K562 (cell line): ENCODE data around the gene AGMO.

Experiments
- BHLHE40 ChIP-seq: IDR thresholded peaks from 2 replicates; pipeline ENCODE4 v1.6.1; 2011; ENCODE audit warnings: low read length, improper control_type of control experiment
- CTCF ChIP-seq, 3 experiments: IDR thresholded peaks in 2 of 3; conservative IDR thresholded peaks in 1 of 3; 2 replicates each; pipeline ENCODE4 v1.5.1; 2011 to 2012; ENCODE audit warnings: low read length in 3 of 3, mild to moderate bottlenecking in 3 of 3, control low read depth in 2 of 3, improper control_type of control experiment in 1 of 3, inconsistent platforms in 1 of 3, low read depth in 1 of 3, mixed read lengths in 1 of 3, moderate library complexity in 1 of 3; ENCODE audit not compliant: insufficient read depth in 2 of 3
- EZH2 ChIP-seq: IDR thresholded peaks from 2 replicates; pipeline ENCODE4 v1.6.1; 2012; ENCODE audit warnings: low read depth, mild to moderate bottlenecking, inconsistent platforms, low read length, borderline replicate concordance
- JUNB ChIP-seq: fragments of 450-650 bp; formaldehyde crosslinking; conservative IDR thresholded peaks from 2 replicates; pipeline ENCODE4 v1.4.0; 2020; ENCODE audit warnings: mild to moderate bottlenecking
- PKNOX1 ChIP-seq: fragments of 450-650 bp; IDR thresholded peaks from 2 replicates; pipeline ENCODE4 v1.6.1; 2016
- POU5F1 ChIP-seq: fragments of 150-350 bp; IDR thresholded peaks from 2 replicates; pipeline ENCODE4 v1.6.1; 2014; ENCODE audit warnings: borderline replicate concordance, low read length, low read depth, mild to moderate bottlenecking; ENCODE audit not compliant: partially characterized antibody
- PREB ChIP-seq: sonication (generic); formaldehyde crosslinking; IDR thresholded peaks from 2 replicates; pipeline ENCODE4 v1.8.1; 2023; ENCODE audit warnings: mild to moderate bottlenecking, missing genetic modification reagents
- YBX1 ChIP-seq: fragments of 450-650 bp; IDR thresholded peaks from 2 replicates; pipeline ENCODE4 v1.7.1; 2016; ENCODE audit warnings: mild to moderate bottlenecking
- YY1 ChIP-seq, 3 experiments: IDR thresholded peaks; 2 replicates each; pipeline ENCODE4 v1.6.1; 2011; ENCODE audit warnings: low read length in 2 of 3, mild to moderate bottlenecking in 2 of 3, moderate library complexity in 2 of 3, borderline replicate concordance in 1 of 3, control low read depth in 1 of 3, low read depth in 1 of 3; ENCODE audit not compliant: insufficient read depth in 3 of 3, insufficient replicate concordance in 2 of 3, control insufficient read depth in 1 of 3, insufficient read length in 1 of 3; ENCODE audit errors: extremely low read depth in 1 of 3

- no peak for TF ChIP-seq POU5F1
- no peak for TF ChIP-seq YBX1
- no peak for TF ChIP-seq YY1 (IDR thresholded peaks at IDR 0.05; ENCODE audit: borderline replicate concordance in 1 of 3, control insufficient read depth in 1 of 3, extremely low read depth in 1 of 3, insufficient read depth in 3 of 3, insufficient read length in 1 of 3, insufficient replicate concordance in 2 of 3, low read depth in 1 of 3, low read length in 2 of 3)
- no peak for TF ChIP-seq PKNOX1
- TF ChIP-seq PREB (CRISPR knock-in tag) = no peak
- no peak for TF ChIP-seq CTCF (IDR thresholded peaks at IDR 0.05 in 2 of 3, conservative IDR thresholded peaks at IDR 0.05 in 1 of 3; ENCODE audit: insufficient read depth in 2 of 3, low read depth in 1 of 3, low read length in 3 of 3)
- TF ChIP-seq EZH2 = no peak
- TF ChIP-seq JUNB (CRISPR knock-in tag) = no peak
- no peak for TF ChIP-seq BHLHE40
These were observed 66.6 kb downstream of the AGMO start for GRCh38 chr7:15495170-15495569.
